Stimulated activated CD4-positive, alpha-beta T cell treated with anti-CD3 and anti-CD28 coated beads, Interleukin-4, amount 100 ng/mL, for 24 hours (primary cell): ENCODE data around the gene BRI3BP.
"Not testable (repeated sequence)": the region's sequence is repeated elsewhere in the genome, so short reads cannot be mapped to it uniquely, and the experiment has no call there.

Source experiments
- DNase-seq: peaks from one replicate; pipeline ENCODE4 v3.0.0-alpha.2; 2020

The BRI3BP gene

GRCh38 chr12:125070112-125070511, 76.7 kb downstream of the BRI3BP start:
- no peak for DNase-seq

- no peak for DNase-seq
Observed at GRCh38 chr12:125070661-125071390, 77.4 kb downstream of the BRI3BP start.

DNA sequence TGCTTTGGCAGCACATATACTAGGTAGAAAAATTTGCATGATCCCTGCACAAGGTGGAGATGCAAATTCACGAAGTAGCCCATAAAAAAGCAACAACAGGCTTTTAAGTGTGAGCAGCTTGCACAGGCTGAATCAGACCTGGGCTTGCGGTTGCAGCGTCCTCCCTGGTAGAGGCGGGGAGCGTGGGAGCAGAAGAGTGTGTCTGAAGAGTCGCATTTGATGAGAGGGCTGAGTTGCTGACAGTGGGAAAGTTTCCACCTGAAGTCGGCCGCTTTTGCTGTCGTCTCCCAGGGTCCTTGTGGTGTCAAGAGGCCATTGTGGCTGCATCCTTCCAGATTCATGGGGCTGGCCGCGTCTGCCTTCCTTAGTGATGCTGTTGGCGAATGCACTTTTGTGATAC, 78.0 kb downstream of the BRI3BP start:
- no peak for DNase-seq

GRCh38 chr12:125072496-125072895, 79.1 kb downstream of the BRI3BP start:
- no peak for DNase-seq

GRCh38 chr12:125074294-125074693, 80.8 kb downstream of the BRI3BP start:
- DNase-seq: not testable (repeated sequence)

DNA sequence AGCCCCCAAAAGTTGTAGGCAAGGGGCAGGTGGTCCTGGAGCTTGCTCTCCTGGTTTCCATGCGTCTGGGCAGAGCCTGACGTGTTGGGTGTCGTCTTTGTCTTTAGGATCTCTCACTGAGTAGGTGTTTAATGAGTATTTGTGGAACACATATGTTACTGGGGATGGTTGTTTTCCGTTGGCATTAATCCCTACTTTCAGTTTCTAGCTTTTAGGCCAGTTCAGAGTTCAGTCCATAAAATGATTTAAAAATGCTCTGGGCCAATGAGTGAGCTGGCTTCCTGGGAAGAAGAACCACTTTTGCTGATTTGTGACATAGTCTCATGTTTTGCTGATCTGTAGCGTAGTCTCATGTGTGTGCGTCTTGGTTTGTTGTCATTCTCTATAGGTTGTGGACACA, 82.7 kb downstream of the BRI3BP start:
- DNase-seq: no peak

- DNase-seq: no peak
Observed at GRCh38 chr12:125079084-125079483, 85.6 kb downstream of the BRI3BP start.

DNA sequence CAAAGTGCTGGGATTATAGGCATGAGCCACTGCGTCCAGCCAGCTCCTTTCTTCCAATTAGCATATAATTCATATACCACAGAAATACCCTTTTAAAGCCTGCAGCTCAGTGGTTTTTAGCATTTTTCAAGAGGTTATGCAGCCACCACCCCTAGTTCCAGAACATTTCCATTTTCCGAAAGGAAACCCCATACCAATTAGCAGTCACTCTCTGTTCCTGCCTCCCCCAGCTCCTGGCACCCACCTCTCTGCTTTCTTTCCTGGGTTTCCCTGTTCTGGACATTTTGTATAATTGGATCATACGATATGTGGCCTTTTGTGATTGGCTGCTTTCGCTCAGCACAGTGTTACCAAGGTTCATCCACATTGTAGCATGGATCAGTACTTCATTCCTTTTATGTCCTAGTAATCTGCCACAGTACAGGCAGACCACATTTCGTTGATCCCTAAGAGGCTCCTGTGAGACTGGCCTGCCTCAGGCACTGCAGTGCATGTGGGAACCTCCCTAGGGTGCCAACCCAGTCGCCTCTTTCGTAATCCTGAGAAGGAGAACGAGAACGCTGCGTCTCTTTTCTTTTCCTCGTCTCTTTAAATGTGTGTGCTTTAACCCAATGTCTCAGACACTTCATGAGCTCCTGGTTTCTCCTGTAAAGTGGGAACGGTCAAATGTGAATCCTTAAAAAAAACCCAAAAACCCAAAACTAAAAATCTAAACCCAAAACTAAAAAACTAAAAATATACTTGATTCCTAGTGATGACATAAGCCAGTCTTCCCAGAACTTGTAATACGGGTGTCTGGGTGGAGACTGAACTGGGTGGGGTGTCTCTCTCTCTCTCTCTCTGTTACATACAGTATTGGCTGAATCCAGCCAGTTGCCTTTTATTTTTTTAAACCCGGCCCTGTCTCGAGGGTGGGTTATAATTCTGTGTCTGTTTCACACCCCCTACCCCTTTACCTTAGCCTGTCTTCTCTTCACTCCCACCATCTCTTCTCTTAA, 86.5 kb downstream of the BRI3BP start:
- DNase-seq: no peak
